Lower leg skin (tissue), 3 donors: ENCODE data around the gene USP2.

ENCODE experiments used
- POLR2A ChIP-seq, 2 donors: fragments of 450-650 bp; IDR thresholded peaks; one replicate each; pipeline ENCODE4 v1.6.1; 2016 to 2017; ENCODE audit warnings: antibody characterized with exemption in 2 of 2, mild to moderate bottlenecking in 1 of 2, moderate library complexity in 1 of 2
- TF ChIP-seq, protein P1 (sequence below), 3 donors: fragments of 450-650 bp; IDR thresholded peaks; one replicate each; pipeline ENCODE4 v1.5.1; 2016; ENCODE audit warnings: antibody characterized with exemption in 3 of 3, mild to moderate bottlenecking in 3 of 3, moderate library complexity in 2 of 3

DNA sequence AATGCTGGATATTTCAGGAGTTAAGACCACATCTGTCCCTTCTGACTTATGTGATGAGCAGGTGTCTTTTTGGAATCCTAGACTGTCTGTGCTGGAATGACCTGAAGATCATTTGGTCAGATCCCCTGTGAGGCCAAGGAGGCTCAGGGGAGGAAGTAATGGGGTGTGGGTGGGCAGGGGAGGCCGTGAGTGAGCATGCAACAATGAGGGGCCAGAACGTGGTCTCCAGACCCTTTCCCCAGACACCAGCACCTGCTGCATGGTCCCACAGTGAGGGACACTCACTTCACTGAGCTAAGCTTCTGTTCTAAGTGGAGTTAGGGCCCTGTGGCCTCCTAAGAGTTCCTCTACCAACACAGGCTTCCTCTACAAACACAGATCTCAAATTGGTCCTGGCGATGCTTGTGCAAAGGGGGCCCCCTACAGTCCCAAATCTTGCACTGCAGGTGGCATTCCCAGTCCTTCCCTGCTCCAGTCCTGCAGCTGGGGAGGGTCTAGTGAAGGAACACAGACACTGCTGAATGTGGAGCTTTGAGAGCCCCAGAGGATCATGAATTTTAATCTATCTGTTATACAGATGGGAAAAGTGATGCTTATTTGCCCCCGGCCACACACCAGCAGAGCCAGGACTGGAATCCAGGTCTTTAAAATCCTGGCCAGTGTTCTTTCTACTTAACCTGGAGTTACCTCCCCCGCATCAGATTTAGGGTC lies 7.4 kb downstream of the USP2 start:
- TF ChIP-seq, protein P1, sequence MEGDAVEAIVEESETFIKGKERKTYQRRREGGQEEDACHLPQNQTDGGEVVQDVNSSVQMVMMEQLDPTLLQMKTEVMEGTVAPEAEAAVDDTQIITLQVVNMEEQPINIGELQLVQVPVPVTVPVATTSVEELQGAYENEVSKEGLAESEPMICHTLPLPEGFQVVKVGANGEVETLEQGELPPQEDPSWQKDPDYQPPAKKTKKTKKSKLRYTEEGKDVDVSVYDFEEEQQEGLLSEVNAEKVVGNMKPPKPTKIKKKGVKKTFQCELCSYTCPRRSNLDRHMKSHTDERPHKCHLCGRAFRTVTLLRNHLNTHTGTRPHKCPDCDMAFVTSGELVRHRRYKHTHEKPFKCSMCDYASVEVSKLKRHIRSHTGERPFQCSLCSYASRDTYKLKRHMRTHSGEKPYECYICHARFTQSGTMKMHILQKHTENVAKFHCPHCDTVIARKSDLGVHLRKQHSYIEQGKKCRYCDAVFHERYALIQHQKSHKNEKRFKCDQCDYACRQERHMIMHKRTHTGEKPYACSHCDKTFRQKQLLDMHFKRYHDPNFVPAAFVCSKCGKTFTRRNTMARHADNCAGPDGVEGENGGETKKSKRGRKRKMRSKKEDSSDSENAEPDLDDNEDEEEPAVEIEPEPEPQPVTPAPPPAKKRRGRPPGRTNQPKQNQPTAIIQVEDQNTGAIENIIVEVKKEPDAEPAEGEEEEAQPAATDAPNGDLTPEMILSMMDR (IDR thresholded peaks at IDR 0.05): no peak
- TF ChIP-seq POLR2A (IDR thresholded peaks at IDR 0.05): no peak
